Activated CD4-positive, alpha-beta T cell treated with anti-CD3 and anti-CD28 coated beads, Interleukin-2, amount 50 U/mL, for 24 hours (primary cell): ENCODE data around the gene VEGFD.

ENCODE experiments used
- DNase-seq, 2 donors: peaks; one replicate each; pipeline ENCODE4 v3.0.0-alpha.2; 2020; ENCODE audit warnings: low read depth in 1 of 2, low spot score in 1 of 2

Gene VEGFD

DNA sequence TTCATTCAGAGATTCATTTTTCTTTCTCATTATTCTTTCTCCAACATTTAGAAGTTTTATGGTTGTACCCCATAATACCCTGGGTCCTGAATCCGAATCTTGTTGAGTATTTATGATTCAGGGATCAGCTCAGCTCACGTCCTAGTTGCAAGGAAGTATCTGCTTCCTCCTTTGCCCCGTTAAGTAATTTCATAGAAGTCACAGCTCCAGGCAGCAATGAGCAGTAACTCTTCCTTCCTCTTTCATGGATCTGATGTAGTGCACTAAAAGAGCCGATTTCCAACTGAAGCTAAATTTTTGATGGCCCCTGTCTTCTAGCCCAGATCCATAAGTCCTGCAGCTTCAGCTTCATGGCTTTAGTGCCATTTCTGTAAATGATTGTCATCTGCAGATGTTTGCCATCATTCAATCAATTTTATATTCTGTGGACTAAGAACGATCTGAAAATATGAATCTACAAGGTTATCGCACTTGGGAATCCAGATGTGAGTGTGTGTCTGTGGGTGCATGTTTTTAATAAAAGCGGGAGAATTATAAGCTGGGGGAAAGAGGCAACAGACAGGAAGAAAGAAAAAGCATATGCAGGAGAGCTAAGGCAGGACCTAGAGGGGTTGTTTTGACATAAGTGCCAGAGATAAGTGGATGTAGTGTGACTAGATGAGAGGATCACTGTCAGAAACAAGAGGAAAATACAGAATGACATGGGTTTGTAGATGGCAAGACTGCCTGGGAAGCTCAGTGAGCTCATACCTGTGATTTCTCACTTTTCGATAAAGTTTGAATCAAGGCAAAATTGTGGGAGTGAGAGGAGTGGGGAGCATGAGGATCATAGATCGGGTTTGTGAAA lies 17.5 kb downstream of the VEGFD start:
- no peak for DNase-seq

DNA sequence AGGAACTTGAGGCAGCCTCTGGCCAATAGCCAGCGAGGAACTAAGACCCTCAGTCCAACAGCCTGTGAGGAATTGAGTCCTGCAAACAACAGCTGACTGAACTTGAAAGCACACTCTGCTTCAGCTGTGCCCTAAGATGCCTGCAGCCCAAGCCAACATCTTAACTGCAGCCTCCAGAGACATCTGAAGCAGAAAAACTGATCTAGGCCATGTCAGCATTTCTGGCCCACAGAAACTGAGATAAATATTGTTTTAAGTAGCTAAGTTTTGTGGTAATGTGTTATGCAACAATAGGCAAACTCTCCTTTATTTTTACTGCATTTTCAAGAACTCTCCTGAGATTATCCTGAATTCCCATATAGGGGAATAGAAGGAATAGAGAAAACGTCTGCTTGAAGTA lies 24.5 kb downstream of the VEGFD start:
- no peak for DNase-seq

DNA sequence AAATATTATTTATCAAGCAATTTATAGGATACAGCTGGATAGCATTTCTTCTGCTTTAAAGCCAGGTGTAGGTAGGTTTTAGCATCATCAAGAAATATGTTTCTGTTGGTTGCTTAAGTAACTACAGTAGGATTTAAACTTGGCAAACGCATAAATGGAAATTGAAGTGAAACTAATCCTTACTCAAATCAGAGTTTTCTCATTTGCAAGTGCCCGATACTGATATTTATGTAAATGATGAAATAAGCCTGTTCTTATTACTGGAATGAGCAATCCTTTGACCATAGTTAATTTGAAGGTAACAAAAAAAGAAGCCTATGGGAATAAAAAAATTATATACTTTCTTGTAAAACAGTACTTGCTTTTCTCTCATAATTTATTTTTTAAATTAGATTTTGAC lies 25.7 kb downstream of the VEGFD start:
- no peak for DNase-seq

DNA sequence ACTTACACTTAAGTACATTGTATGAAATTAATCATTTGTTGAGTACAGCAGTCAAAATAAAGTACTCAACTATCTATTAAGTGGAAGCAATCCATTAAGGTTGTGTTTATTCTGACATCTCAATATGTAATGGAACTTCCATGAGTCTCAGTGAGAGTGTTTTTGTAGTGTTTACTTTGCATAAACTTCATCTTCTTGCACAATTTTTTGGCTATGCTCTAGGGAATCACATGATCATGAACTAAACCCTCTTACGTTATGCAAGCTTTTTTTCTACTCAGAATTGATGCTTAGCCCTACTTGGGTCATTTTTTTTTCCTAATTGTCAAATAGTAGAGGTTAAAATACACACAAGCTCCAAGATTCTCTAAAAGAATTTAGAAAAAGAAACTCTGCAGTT lies 27.8 kb downstream of the VEGFD start:
- DNase-seq: no peak

DNA sequence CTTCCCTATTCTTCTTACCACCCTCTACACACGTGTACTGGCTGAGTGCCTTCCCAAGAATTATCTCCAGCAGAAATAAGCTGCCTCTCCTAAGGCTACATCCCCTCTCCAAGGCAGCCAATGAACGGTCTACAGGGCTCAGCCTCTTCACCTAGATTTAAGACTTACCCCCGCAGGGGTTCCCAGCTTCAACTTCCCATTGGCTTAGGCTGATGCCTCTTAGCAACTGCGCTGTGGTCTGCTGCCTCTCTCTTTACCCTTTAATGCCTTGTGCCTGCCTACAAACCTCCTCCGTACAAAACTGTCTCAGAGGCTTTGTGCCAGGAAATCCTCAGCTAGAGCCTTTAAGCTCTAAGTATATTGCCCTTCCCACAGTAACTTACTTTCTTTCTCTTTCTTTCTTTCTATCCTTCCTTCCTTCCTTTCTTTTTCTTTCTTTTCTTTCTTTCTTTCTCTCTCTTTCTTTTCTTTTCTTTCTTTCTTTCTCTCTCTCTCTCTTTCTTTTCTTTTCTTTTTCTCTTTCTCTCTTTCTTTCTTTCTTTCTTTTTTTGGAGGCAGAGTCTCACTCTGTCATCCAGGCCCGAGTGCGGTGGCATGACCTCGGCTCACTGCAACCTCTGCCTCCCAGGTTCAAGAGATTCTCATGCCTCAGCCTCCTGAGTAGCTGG lies 33.8 kb downstream of the VEGFD start:
- no peak for DNase-seq

DNA sequence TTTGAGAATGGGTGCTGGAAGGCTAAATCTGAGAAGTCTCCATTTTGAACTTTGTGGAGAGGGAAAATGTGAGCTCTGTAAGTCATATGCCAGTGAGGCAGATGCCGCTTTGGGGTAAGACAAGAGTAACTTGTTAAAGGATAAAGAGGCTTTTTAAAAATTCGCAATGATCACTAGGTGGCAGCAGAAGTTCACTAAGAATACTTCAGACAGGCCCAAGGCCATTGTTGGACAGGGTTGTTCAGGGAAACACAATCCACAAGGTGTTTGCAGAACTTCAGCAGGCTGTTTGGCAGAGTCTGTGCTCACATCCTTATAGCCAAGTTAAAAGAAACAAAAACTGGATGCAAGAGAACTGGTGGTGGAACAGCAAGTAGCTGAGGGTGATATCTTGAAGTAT lies 35.2 kb downstream of the VEGFD start:
- no peak for DNase-seq

DNA sequence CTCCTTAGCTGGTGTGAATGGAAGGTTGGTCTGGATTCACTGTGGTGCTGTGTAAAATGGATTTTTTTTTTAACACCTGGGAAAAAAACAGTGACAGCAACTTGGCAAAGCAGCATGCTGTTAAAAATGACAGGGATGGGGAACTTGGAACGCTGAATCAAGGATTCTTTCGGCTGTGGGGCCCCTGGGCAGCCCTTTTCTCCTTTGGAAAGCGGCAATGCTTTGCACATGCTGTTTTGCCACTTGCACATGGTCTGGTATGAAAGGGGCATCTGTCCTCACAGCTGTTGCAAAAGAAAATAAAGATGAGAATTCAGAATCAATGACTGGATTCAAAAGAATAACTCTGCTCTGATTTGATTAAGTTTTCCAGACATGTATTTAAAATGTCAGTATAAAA lies 38.2 kb downstream of the VEGFD start:
- DNase-seq: no peak

DNA sequence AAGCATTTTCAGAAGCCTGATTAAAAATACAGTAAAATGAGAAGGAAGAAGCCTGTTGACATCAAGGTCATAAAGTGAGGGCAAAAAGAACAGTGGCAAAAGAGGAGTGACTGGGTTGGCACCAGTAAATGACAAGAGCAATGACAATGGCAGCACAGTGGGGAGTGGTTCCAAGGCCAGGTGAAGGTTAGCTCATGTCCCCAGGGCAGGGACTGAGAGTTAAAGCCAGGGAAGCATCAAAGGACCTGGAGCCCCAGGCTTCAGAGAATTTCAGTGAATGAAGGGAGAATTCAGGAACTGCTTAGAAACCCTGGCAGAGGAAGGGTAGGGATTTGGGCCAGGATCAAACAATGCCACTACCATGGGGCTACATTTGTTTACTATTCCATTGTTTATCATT lies 40.1 kb downstream of the VEGFD start:
- no peak for DNase-seq

DNA sequence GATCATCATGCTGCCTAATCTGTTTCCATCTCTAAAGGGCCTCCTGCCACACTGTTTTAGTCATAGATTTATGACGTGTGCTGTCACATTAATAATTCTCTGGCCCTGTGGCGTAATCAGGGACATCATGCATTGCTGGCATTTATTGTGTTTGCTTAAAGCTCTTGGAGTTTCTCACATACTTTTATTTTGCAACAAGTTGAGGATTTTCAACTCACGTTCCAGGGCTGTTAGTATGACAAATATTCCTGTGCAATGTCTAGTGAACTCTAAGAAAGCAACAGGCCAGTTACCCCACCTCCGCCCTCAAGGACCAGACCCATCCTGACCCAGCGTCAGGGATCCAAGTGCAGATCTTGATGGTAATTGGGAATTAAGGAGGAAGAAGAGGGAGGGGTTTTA lies 41.1 kb downstream of the VEGFD start:
- DNase-seq: no peak

DNA sequence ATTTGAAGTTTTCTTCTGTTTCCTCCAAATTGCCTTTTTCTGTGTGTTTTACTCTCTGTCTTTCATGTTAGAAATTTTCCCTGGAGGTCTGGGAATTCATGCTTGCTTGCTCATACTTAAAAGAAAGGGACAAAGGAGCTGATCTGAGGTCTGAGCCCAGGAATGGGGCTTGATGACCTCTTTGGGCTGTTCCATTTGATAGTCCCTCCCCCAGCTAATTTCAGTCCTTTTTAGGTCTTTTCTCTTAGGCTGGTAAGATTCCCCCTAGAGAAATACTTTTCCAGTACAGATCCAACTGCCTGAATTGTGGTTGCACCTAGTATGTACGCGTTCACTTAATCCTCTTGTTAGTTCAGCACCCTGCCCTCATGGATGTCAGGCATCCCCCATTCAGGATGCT lies 43.3 kb downstream of the VEGFD start:
- DNase-seq: no peak

DNA sequence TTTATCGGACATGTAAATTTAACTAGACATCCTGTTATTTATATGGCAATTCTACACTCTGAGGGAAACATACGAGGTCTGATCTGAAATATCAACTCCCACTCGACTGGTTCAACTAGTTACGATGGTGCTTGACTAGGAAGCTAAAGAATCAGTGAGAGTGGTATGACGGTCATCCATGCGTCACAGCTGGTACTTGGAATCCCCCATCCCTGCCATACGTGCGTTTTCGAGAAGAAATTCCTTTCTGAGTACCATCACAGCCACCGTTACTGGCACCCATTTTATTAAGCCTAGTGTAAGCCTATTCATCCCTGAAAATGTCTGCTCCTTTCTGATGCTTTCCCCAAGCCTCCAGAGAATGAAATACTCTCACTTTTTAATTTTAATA lies 48.2 kb downstream of the VEGFD start:
- peak in 1 of 2 donors; percentile 9 for DNase-seq

DNA sequence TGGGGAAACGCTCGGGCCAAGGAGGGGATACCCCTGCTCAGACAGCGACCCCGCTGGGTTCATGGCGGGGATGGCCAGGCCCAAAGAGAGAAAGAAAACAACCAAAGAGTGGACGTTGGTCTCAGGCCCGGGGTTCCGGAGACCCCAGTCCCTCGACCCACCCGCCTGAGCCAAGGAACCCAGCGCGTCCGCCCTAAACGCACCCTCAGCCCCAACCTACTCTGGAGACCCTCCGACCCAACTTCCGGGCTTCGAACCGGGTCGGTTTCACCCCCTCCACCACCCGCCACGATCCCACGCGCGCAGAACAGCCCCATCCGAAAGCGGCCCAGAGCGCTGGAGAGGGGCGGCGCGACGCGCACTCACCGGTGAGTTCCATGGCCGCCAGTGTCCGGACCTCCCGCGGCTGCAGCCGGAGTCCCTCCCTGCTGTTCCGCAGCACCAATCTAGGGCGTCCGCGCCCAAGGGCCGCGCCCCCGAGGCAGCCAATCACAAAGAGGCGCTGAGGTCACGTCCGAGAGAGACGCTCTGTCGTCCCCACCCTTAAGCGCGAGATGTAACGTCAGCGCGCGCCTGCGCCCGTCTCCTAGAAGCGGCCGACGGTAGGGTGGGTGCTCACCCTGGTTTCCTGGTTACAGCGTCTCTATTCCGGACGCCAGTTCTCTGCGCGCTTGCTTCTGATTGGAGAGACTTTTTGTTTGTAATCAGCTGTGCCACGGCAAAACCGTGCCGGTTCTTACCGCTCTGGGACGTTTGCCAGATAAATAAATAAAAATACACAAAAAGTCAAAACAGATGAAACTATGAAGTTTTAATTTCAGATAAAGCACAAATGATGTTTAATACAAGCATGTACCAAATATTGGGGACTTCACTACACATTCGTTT lies 48.8 kb downstream of the VEGFD start, which contains the start of gene PIGA:
PIGA (minus strand) TSS at position 389 of the 888 bp plus-strand sequence. CDS start 3,593 bp downstream, outside the sequence.
- peak; percentile 61 to 85 for DNase-seq

DNA sequence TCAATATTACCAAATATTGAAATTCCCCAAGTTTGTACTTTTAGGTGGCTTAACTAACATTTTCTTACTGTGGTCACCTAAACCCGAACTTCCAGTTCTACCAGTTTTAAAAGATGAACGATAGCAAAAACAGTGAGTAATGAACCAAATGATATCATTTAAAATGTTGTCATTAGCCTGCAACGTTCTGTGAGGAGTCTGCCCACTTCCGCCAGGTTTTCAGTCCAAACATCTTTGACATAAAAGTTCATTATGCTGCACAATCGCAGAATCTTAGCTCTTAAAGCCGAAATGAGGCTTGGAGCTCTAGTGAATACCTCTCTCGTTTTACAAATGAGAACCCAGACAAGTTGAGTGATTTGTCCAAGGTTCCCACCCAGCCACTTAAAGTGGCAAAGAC lies 49.7 kb downstream of the VEGFD start:
- no peak for DNase-seq

DNA sequence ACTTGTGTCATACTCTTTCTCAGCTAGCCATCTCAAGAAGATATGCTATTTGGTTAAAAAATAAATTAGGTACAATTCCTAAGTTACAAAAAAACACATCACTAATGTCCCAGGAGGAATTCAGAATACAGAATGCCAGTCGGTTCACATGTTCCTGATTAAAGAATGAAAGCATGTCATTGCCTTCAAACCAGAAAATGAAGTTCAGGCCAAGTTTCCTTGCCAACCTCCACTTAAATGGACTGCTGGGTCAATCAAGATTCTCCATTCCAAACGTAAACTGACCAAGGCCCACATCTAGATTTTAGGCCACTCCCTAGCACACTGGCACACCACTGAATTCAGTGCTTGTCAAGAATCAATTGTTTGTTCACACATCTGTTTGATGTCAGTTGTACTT lies 55.4 kb downstream of the VEGFD start:
- DNase-seq: no peak

DNA sequence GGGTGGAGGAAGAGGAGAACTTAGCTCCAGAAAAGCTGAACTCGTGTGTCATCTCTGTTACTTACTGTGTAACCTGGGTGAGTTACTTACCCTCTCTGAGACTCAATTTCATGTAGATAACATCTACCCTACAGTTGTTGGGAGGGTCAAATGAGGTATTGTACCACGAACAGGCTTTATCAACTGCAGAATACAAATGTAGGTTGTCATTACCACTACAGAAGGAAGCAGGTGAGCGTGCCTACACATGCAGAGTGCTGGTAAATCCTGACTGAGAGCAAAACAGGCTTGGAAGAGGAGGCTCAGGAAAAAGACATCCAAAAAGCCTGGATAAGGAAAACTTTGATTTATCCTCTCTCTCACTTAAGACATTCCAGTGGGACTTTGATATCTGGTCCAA lies 56.1 kb downstream of the VEGFD start:
- DNase-seq: no peak

DNA sequence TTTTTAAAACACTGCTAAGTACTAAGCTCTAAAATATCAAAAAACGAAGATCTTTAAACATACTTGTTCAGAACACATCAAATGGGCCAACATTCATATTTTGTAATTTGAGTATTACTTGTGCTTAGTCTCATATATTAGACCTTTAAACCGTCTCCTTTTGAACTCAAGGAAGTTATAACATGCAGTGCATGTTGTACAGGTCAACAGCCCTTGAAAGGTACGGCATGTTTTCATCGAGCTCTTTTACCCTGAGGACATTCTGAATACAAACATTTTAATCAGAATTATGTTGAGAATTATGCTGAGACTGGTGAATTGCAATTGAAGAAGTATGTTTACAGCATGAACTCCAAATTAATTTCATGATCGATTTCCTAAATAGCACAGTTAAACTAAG lies 61.7 kb downstream of the VEGFD start:
- DNase-seq: no peak

DNA sequence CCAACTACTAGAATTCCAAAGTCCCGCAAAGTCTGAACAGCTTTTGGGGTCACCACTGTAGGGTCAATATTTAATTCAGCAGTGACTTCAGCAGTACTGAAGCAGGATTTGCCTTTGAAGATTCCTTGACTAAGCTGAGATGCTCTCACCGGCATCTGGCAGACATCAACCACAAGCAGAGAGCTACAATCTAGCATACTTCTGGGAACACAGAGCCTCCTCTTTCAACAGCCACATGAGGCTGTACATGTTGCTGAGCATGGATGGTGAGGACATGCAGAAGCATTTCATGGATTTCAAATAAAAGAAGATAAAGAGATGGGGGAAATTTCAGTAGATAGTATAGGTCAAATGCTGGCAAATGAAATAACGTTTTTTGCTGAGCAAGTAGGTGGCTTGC lies 62.1 kb downstream of the VEGFD start:
- DNase-seq: no peak

DNA sequence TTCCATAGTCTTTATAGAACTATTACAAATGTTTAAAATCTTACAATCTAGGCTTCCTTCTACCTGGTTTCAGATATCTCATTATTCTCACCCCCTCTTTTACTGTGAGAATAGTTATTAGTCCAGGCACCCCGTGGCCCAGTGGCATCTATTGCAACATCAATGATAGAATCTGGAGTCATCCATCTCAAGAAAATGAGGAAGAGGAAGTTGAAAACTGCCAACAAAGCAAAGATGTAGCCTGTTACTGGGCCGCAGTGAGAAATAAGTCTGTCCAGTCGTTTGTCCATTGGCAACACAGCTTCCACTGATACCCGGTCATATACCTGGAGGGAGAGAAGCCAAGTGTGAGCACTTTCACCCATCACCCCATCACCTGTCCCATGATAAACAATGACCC lies 62.8 kb downstream of the VEGFD start:
- no peak for DNase-seq

DNA sequence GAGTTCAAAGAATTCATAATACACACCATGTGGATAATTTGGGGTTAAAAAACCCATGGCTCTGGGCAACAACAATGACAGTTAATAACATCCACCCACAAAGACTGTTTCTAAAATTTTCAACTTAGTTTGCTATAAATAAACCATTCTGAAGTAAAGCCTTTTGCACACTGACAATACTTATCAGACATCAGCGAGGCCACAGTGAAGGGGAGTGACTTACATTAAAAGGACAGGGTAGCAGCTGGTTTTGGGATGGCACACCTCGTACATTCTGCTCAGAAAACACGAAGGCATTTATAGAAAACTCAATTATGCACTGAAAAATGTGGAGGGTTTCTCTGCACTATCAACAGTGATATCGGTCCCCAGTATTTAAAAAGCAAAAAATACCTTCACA lies 63.9 kb downstream of the VEGFD start:
- DNase-seq: no peak

DNA sequence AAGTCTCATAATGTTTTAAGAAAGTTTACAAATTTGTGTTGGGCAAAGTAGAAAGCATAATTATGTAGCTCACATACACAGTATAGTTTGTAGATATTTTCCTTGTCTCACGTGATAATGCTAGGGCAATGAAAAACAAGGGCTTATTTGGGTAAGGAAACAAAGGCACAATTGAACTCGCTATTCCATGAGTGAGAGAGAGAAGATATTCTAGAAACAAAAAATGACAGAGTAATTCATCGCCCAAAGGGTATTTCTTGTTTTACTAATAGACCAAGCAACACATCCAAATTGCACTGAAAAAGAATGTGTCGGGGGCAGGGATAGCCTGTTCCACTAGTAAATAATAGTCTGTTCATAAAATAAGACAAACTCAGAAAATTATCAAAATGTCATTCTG lies 65.1 kb downstream of the VEGFD start:
- DNase-seq: no peak

DNA sequence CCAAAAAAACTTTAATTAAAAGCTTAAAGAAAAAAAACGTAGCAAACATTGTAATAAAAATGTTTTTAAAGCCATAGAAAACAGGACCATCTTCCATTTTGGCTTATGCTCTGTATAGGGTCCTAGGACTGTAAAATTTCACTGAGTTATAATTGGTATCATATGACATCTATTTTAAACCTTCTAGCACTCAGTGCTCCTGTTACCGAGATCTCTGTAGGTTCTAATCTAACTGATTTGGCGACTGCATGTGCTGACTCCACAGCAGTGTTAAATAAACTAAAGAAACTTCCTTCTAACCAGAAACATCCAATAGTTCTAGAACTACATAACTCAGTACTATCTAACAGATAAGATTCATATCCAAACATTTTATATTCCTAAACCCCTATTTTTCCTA lies 68.7 kb downstream of the VEGFD start, which contains the start of gene ASB11:
ASB11 (minus strand) TSS at position 132 of the 400 bp plus-strand sequence; CDS start at position 97, 35 bp downstream.
- DNase-seq: no peak

DNA sequence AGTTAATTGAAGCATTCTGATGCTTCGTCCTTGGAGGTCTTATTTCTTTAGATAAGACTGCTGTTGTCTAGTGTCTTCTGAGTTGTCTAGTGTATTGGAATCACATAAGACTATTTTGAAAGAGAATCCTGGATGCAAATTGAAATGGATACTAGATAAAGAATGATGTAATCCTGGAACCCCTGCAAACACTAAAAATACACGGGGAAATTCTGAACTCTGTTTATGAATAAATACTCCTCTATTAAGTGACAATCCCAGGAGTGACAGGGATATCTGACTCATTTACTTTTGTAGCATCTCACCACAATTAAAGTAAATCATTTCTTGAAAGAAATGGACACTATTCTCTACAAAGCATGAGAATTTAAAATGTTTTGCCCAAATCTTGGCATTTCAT lies 69.7 kb downstream of the VEGFD start:
- DNase-seq: no peak
